CD14-positive monocyte (primary cell): Measurements from ENCODE around the gene CHKA. TPM values are rescaled to one million over a fixed set of nuclear protein-coding genes. Genes with fewer than 3 reads are reported as not detected.

Experiments used
- DNase-seq, 3 donors: peaks; one replicate each; pipeline ENCODE4 v3.0.0-alpha.2; 2011 to 2022
- H2AFZ ChIP-seq: 2 replicates; pipeline ENCODE4 v1.6.0; 2012; ENCODE audit warnings: mild to moderate bottlenecking, low read depth, low read length, inconsistent platforms; ENCODE audit not compliant: insufficient read depth, poor library complexity, severe bottlenecking
- H3K27ac ChIP-seq, 2 donors: 1 replicate in 1 of 2; 2 replicates in 1 of 2; pipeline ENCODE4 v1.5.1; 2012 to 2013; ENCODE audit warnings: low read length in 2 of 2, control low read depth in 1 of 2, inconsistent platforms in 1 of 2, low read depth in 1 of 2, mild to moderate bottlenecking in 1 of 2
- H3K27me3 ChIP-seq, 2 donors: one replicate each; pipeline versions ENCODE4 v1.6.0 to v1.6.1; 2011 to 2013; ENCODE audit warnings: low read length in 2 of 2; ENCODE audit not compliant: control insufficient read depth in 2 of 2, insufficient read depth in 2 of 2
- H3K36me3 ChIP-seq, 2 donors: replicated peaks in 1 of 2; 1 replicate in 1 of 2; 2 replicates in 1 of 2; pipeline versions ENCODE4 v1.5.1 to v1.6.1; 2012 to 2013; ENCODE audit warnings: low read length in 2 of 2, control low read depth in 1 of 2, inconsistent platforms in 1 of 2, mild to moderate bottlenecking in 1 of 2; ENCODE audit not compliant: insufficient read depth in 2 of 2, control insufficient read depth in 1 of 2
- H3K4me1 ChIP-seq, 2 donors: 1 replicate in 1 of 2; 2 replicates in 1 of 2; pipeline versions ENCODE4 v1.5.1 to v1.6.1; 2012 to 2013; ENCODE audit warnings: low read length in 2 of 2, control low read depth in 1 of 2, inconsistent platforms in 1 of 2, mild to moderate bottlenecking in 1 of 2, moderate library complexity in 1 of 2; ENCODE audit not compliant: insufficient read depth in 2 of 2, control insufficient read depth in 1 of 2
- H3K4me2 ChIP-seq: replicated peaks from 2 replicates; pipeline ENCODE3; 2012; ENCODE audit warnings: low read length, moderate library complexity, mild to moderate bottlenecking; ENCODE audit not compliant: poor library complexity, severe bottlenecking; ENCODE audit errors: extremely low read depth
- H3K4me3 ChIP-seq, 3 experiments: fragments of 200-600 bp in 1 of 3; sonication (generic) in 1 of 3; replicated peaks in 1 of 3; 1 replicate in 2 of 3; 2 replicates in 1 of 3; pipeline ENCODE4 v1.5.1; 2011 to 2013; ENCODE audit warnings: low read length in 3 of 3, mild to moderate bottlenecking in 3 of 3, control low read depth in 2 of 3, low read depth in 2 of 3, inconsistent platforms in 1 of 3, moderate library complexity in 1 of 3
- H3K79me2 ChIP-seq: 2 replicates; pipeline ENCODE4 v1.6.0; 2012; ENCODE audit warnings: mild to moderate bottlenecking, control low read depth, inconsistent platforms, low read length, moderate library complexity; ENCODE audit not compliant: insufficient read depth
- H3K9ac ChIP-seq: 2 replicates; pipeline ENCODE4 v1.6.0; 2017; ENCODE audit warnings: low read length, mild to moderate bottlenecking; ENCODE audit not compliant: insufficient read depth, poor library complexity, severe bottlenecking
- H3K9me3 ChIP-seq, 2 donors: replicated peaks in 1 of 2; 1 replicate in 1 of 2; 2 replicates in 1 of 2; pipeline versions ENCODE4 v1.5.1 to v1.6.1; 2012 to 2013; ENCODE audit warnings: low read length in 2 of 2, control low read depth in 1 of 2; ENCODE audit not compliant: control insufficient read depth in 1 of 2, insufficient read depth in 1 of 2
- H4K20me1 ChIP-seq: 2 replicates; pipeline ENCODE4 v1.6.0; 2012; ENCODE audit warnings: mild to moderate bottlenecking, low read length, control low read depth, moderate library complexity; ENCODE audit not compliant: insufficient read depth
- H3K27ac Mint-ChIP-seq, 7 donors: one replicate each; pipeline ENCODE4 v1.8.0; 2020; ENCODE audit warnings: mild to moderate bottlenecking in 7 of 7, mixed read lengths in 7 of 7, moderate library complexity in 6 of 7, inconsistent platforms in 2 of 7
- H3K27me3 Mint-ChIP-seq, 3 donors: one replicate each; pipeline ENCODE4 v1.8.0; 2021 to 2022; ENCODE audit warnings: low read depth in 3 of 3, mild to moderate bottlenecking in 3 of 3, mixed read lengths in 3 of 3, moderate library complexity in 3 of 3, inconsistent platforms in 1 of 3
- H3K36me3 Mint-ChIP-seq, 2 donors: one replicate each; pipeline ENCODE4 v1.8.0; 2020; ENCODE audit warnings: mixed read lengths in 2 of 2, inconsistent platforms in 1 of 2, mild to moderate bottlenecking in 1 of 2
- H3K4me1 Mint-ChIP-seq: one replicate; pipeline ENCODE4 v1.8.0; 2020; ENCODE audit warnings: mild to moderate bottlenecking, mixed read lengths
- H3K4me3 Mint-ChIP-seq, 2 donors: one replicate each; pipeline ENCODE4 v1.8.0; 2020; ENCODE audit warnings: mild to moderate bottlenecking in 2 of 2, mixed read lengths in 2 of 2, moderate library complexity in 1 of 2
- H3K9me3 Mint-ChIP-seq, 7 donors: one replicate each; pipeline ENCODE4 v1.8.0; 2020 to 2022; ENCODE audit warnings: mixed read lengths in 7 of 7, mild to moderate bottlenecking in 6 of 7, moderate library complexity in 6 of 7, inconsistent platforms in 2 of 7
- WGBS: methylation state at CpG from one replicate; pipeline ENCODE4 v1.1.5; 2013; ENCODE audit warnings: missing lambda C conversion rate; ENCODE audit not compliant: insufficient coverage; 5-methylcytosine and 5-hydroxymethylcytosine counted together
- intact Hi-C, 2 donors: fragments of 100-400 bp; cut with micrococcal nuclease; formaldehyde crosslinking; loops; one replicate each; pipeline versions ENCODE4 v1.15.0 to v1.15.1; 2023
- polyA plus RNA-seq, 3 donors: library from polyadenylated mRNA; depleted of rRNA in 1 of 3; unstranded in 2 of 3; stranded (reverse) in 1 of 3; fragments of 300-500 nt in 2 of 3; fragments of >200 nt in 1 of 3; fragmentation: Illumina TruSeq in 2 of 3; gene quantifications; 1 replicate in 2 of 3; 2 replicates in 1 of 3; pipeline ENCODE4 v1.2.3, GENCODE V29; 2012 to 2021
- TF ChIP-seq, protein P1 (sequence below): fragments of 200-600 bp; IDR thresholded peaks from one replicate; pipeline ENCODE4 v1.8.0; 2022; ENCODE audit warnings: antibody characterized with exemption, mild to moderate bottlenecking

Gene CHKA
- polyA plus RNA-seq, 3 donors, result 2.8 to 20.9 (median 5.7) TPM

DNA sequence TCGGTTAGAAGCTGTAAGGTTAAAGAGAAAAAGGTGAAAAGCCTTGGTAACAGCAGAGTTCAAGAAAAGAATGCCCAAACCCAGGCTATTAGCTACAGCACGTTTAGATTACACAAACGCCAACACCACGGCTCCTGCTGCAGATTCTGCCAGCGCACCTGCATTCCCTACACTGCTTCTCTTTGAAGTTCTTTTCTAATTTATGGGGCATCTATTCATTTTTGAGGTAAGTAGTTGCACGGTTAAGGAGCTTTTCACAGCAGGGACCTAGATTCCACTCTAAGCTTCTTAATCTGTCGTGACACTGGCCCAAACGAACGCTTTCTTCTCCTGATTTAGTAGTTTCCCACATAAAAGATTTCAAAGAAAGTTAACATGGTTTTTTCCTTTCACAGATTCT, 38.0 kb upstream of the CHKA start:
- Histone ChIP-seq H3K36me3 (peaks cover 23 to 84% of the 10 kb centered on the region in 2 donors), H3K27me3 (no peaks in the 10 kb centered on the region), H2AFZ (no peak overlapping the region), H3K79me2 (no peaks in the 10 kb centered on the region), H3K4me2 (no peak overlapping the region), H3K4me3 (no peak overlapping the region), H4K20me1 (no peaks in the 10 kb centered on the region), H3K9me3 (no peaks in the 10 kb centered on the region), H3K9ac (no peak overlapping the region), H3K27ac (no peak overlapping the region), H3K4me1 (no peaks in the 10 kb centered on the region)
- Mint-ChIP-seq H3K27me3 (no peaks in the 10 kb centered on the region), H3K4me3 (no peak overlapping the region), H3K36me3 (peaks cover 58 to 60% of the 10 kb centered on the region in 2 donors), H3K9me3 (no peaks in the 10 kb centered on the region), H3K27ac (no peak overlapping the region), H3K4me1 (no peaks in the 10 kb centered on the region)
- TF ChIP-seq, protein P1, sequence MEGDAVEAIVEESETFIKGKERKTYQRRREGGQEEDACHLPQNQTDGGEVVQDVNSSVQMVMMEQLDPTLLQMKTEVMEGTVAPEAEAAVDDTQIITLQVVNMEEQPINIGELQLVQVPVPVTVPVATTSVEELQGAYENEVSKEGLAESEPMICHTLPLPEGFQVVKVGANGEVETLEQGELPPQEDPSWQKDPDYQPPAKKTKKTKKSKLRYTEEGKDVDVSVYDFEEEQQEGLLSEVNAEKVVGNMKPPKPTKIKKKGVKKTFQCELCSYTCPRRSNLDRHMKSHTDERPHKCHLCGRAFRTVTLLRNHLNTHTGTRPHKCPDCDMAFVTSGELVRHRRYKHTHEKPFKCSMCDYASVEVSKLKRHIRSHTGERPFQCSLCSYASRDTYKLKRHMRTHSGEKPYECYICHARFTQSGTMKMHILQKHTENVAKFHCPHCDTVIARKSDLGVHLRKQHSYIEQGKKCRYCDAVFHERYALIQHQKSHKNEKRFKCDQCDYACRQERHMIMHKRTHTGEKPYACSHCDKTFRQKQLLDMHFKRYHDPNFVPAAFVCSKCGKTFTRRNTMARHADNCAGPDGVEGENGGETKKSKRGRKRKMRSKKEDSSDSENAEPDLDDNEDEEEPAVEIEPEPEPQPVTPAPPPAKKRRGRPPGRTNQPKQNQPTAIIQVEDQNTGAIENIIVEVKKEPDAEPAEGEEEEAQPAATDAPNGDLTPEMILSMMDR, result no peak
- intact Hi-C loops, result no loop called here
- 98% methylated on average over 5 of the region's 9 CpGs for WGBS
- no peak for DNase-seq

GRCh38 chr11:68158580-68158979, 37.4 kb upstream of the CHKA start:
- H3K4me1 Mint-ChIP-seq, result no peaks in the 10 kb centered on the region
- H3K9me3 ChIP-seq, result no peaks in the 10 kb centered on the region
- H3K4me3 ChIP-seq, result no peak overlapping the region
- no peaks in the 10 kb centered on the region for H3K27me3 ChIP-seq
- intact Hi-C loops, result no loop called here
- no peaks in the 10 kb centered on the region for H3K9me3 Mint-ChIP-seq
- H4K20me1 ChIP-seq, result no peaks in the 10 kb centered on the region
- no peak overlapping the region for H3K9ac ChIP-seq
- TF ChIP-seq, protein P1, result no peak
- H3K27me3 Mint-ChIP-seq, result no peaks in the 10 kb centered on the region
- WGBS, result 98% methylated on average over 12 of the region's 14 CpGs
- H3K4me3 Mint-ChIP-seq, result no peak overlapping the region
- no peak overlapping the region for H3K4me2 ChIP-seq
- H3K36me3 Mint-ChIP-seq, result peaks cover 52 to 55% of the 10 kb centered on the region in 2 donors
- H3K27ac ChIP-seq, result no peak overlapping the region
- peak overlapping the region in 1 of 7 donors; percentile 5 for H3K27ac Mint-ChIP-seq
- peaks cover 17 to 79% of the 10 kb centered on the region in 2 donors for H3K36me3 ChIP-seq
- H2AFZ ChIP-seq, result no peak overlapping the region
- DNase-seq, result no peak
- H3K4me1 ChIP-seq, result no peaks in the 10 kb centered on the region
- H3K79me2 ChIP-seq, result no peaks in the 10 kb centered on the region
